Suppressor macrophage (primary cell): ENCODE measurements around the gene ERN1.

Source experiments
- DNase-seq, 4 experiments: peaks; one replicate each; pipeline ENCODE4 v3.0.0-alpha.2; 2020 to 2022

Gene ERN1

GRCh38 chr17:64157669-64158180 is 27.8 kb upstream of the ERN1 start:
- DNase-seq, result no peak

GRCh38 chr17:64156670-64157069 is 26.7 kb upstream of the ERN1 start:
- no peak for DNase-seq

GRCh38 chr17:64155751-64156544 is 26.0 kb upstream of the ERN1 start:
- peak; percentile 53 to 84 (median 78) for DNase-seq

- DNase-seq, result no peak
Measured at GRCh38 chr17:64155129-64155528, 25.2 kb upstream of the ERN1 start.

GRCh38 chr17:64154717-64155116 is 24.8 kb upstream of the ERN1 start:
- DNase-seq, result no peak

- DNase-seq, result peak in 3 of 4 experiments; percentile 41 to 44 (median 43)
Measured at GRCh38 chr17:64154313-64154695, 24.4 kb upstream of the ERN1 start.

GRCh38 chr17:64153565-64154312 is 23.8 kb upstream of the ERN1 start:
- DNase-seq, result no peak

- no peak for DNase-seq
Measured at GRCh38 chr17:64152428-64153125, 22.6 kb upstream of the ERN1 start.

- no peak for DNase-seq
Measured at GRCh38 chr17:64151016-64151368, 21.0 kb upstream of the ERN1 start.

- DNase-seq, result peak; percentile 27 to 60 (median 41)
Measured at GRCh38 chr17:64150237-64151015, 20.5 kb upstream of the ERN1 start.

- DNase-seq, result no peak
Measured at GRCh38 chr17:64149196-64149595, 19.3 kb upstream of the ERN1 start.

GRCh38 chr17:64148699-64149098 is 18.8 kb upstream of the ERN1 start:
- peak; percentile 22 to 60 (median 52) for DNase-seq

- no peak for DNase-seq
Measured at GRCh38 chr17:64148017-64148631, 18.2 kb upstream of the ERN1 start.

GRCh38 chr17:64147110-64148016 is 17.4 kb upstream of the ERN1 start:
- DNase-seq, result peak; percentile 28 to 69 (median 52)

GRCh38 chr17:64146418-64147109 is 16.6 kb upstream of the ERN1 start:
- DNase-seq, result peak; percentile 53 to 71 (median 57)

- DNase-seq, result peak; percentile 97 to 99 (median 98)
Measured at GRCh38 chr17:64145751-64146417, 15.9 kb upstream of the ERN1 start.

GRCh38 chr17:64145375-64145750 is 15.4 kb upstream of the ERN1 start:
- DNase-seq, result no peak

GRCh38 chr17:64139542-64139941 is 9.6 kb upstream of the ERN1 start:
- no peak for DNase-seq

GRCh38 chr17:64138441-64138840 is 8.5 kb upstream of the ERN1 start:
- DNase-seq, result no peak

GRCh38 chr17:64135000-64135399 is 5.1 kb upstream of the ERN1 start:
- no peak for DNase-seq
